Left ventricle myocardium inferior (tissue), 1 donor: ENCODE results near the gene DGLUCY. TPM values are rescaled to one million over a fixed set of nuclear protein-coding genes. Genes with fewer than 3 reads are reported as not detected.

ENCODE experiments used
- DNase-seq: peaks from one replicate; pipeline ENCODE4 v3.0.0-alpha.2; 2020
- H3K27ac ChIP-seq: fragments of 200-600 bp; replicated peaks from 2 replicates; pipeline ENCODE4 v1.8.0; 2021
- H3K27me3 ChIP-seq: fragments of 200-600 bp; 2 replicates; pipeline ENCODE4 v1.8.0; 2021; ENCODE audit warnings: low read depth
- H3K36me3 ChIP-seq: fragments of 200-600 bp; 2 replicates; pipeline ENCODE4 v1.8.0; 2021
- H3K4me1 ChIP-seq: fragments of 200-600 bp; 2 replicates; pipeline ENCODE4 v1.8.0; 2021
- H3K4me3 ChIP-seq: fragments of 200-600 bp; 2 replicates; pipeline ENCODE4 v1.8.0; 2021; ENCODE audit warnings: mild to moderate bottlenecking, moderate library complexity
- H3K9me3 ChIP-seq: fragments of 200-600 bp; replicated peaks from 2 replicates; pipeline ENCODE4 v1.8.0; 2021
- intact Hi-C: fragments of 100-400 bp; cut with micrococcal nuclease; formaldehyde crosslinking; loops from one replicate; pipeline ENCODE4 v1.11.0; 2022
- total RNA-seq: library from RNA; stranded (reverse); fragmentation: NEBNext Ultra II Directional; extraction: Animal tissue kit (Norgen Biotek cat#: 25700); gene quantifications from one replicate; pipeline ENCODE4 v1.2.1, GENCODE V29; 2021
- TF ChIP-seq, protein P1 (sequence below): fragments of 200-600 bp; IDR thresholded peaks from 2 replicates; pipeline ENCODE4 v1.8.0; 2021; ENCODE audit warnings: antibody characterized with exemption, mild to moderate bottlenecking, borderline replicate concordance
- donor health status: DM: no; HTN: yes; CAD: no; lungs with severe emphysema.

DGLUCY gene
- total RNA-seq, 1 donor from 2014 or later = 220 TPM

DNA sequence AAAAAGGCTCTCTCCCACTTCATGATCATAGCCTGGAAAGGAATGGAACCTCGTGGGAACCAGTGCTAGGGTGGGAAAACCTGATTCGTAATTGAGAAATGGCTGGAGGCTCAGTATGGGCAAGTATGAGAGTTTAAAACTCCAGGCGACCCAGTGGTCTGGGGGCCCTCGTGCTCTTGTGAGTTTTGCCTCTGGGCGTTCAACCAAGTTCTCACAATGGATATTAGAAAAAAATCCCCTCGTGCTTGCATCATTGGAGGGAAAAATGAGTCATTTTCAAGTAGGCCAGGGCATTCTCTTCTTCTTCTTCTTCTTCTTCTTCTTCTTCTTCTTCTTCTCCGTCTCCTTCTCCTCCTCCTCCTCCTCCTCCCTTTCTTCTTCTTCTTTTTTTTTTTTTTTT is 91.6 kb downstream of the DGLUCY start:
- no peaks in the 10 kb centered on the region for H3K27me3 ChIP-seq
- H3K4me1 ChIP-seq = peaks cover 17% of the 10 kb centered on the region
- H3K9me3 ChIP-seq = peaks cover 5% of the 10 kb centered on the region
- intact Hi-C loops = no loop called here
- H3K27ac ChIP-seq = no peak overlapping the region
- DNase-seq = no peak
- no peak overlapping the region for H3K4me3 ChIP-seq
- TF ChIP-seq, protein P1, sequence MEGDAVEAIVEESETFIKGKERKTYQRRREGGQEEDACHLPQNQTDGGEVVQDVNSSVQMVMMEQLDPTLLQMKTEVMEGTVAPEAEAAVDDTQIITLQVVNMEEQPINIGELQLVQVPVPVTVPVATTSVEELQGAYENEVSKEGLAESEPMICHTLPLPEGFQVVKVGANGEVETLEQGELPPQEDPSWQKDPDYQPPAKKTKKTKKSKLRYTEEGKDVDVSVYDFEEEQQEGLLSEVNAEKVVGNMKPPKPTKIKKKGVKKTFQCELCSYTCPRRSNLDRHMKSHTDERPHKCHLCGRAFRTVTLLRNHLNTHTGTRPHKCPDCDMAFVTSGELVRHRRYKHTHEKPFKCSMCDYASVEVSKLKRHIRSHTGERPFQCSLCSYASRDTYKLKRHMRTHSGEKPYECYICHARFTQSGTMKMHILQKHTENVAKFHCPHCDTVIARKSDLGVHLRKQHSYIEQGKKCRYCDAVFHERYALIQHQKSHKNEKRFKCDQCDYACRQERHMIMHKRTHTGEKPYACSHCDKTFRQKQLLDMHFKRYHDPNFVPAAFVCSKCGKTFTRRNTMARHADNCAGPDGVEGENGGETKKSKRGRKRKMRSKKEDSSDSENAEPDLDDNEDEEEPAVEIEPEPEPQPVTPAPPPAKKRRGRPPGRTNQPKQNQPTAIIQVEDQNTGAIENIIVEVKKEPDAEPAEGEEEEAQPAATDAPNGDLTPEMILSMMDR = no peak
- H3K36me3 ChIP-seq = peaks cover 98% of the 10 kb centered on the region

DNA sequence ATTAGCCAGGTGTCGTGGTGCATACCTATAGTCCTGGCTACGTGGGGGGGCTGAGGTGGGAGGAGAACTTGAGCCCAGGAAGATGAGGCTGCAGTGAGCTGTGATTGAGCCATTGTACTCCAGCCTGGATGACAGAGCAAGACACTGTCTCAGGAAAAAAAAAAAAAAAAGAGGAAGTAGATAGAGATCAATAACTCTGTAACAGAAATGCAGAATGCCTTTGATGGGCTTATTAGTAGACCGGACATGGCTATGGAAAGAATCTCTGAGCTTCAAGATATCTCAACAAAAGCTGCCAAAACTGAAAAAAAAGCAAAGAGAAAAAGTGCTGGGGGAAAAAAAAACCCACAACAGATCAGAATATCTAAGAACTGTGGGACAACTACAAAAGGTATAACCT is 93.1 kb downstream of the DGLUCY start:
- H3K27ac ChIP-seq = no peak overlapping the region
- DNase-seq = no peak
- H3K36me3 ChIP-seq = peaks cover 98% of the 10 kb centered on the region
- TF ChIP-seq, protein P1 = no peak
- peaks cover 10% of the 10 kb centered on the region for H3K9me3 ChIP-seq
- H3K4me3 ChIP-seq = no peak overlapping the region
- no peaks in the 10 kb centered on the region for H3K27me3 ChIP-seq
- intact Hi-C loops = no loop called here
- H3K4me1 ChIP-seq = peaks cover 8% of the 10 kb centered on the region

DNA sequence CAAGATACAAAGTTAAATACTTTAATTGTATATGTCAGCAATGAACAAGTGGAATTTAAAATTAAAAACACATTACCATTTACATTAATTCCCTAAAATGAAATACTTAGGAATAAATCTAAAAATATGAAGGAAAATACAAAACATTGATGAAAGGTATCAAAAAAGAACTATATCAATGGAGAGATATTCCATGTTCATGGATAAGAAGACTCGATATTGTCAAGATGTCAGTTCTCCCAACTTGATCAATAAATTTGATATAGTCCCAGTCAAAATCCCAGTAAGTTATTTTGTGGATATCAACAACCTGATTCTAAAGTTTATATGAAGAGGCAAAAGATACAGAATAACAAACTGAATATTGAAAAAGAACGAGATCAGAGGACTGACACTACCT is 97.1 kb downstream of the DGLUCY start:
- no peak overlapping the region for H3K27ac ChIP-seq
- no peaks in the 10 kb centered on the region for H3K27me3 ChIP-seq
- DNase-seq = no peak
- peaks cover 10% of the 10 kb centered on the region for H3K9me3 ChIP-seq
- H3K4me3 ChIP-seq = no peak overlapping the region
- H3K36me3 ChIP-seq = peaks cover 97% of the 10 kb centered on the region
- intact Hi-C loops = no loop called here
- no peaks in the 10 kb centered on the region for H3K4me1 ChIP-seq
- TF ChIP-seq, protein P1 = no peak

DNA sequence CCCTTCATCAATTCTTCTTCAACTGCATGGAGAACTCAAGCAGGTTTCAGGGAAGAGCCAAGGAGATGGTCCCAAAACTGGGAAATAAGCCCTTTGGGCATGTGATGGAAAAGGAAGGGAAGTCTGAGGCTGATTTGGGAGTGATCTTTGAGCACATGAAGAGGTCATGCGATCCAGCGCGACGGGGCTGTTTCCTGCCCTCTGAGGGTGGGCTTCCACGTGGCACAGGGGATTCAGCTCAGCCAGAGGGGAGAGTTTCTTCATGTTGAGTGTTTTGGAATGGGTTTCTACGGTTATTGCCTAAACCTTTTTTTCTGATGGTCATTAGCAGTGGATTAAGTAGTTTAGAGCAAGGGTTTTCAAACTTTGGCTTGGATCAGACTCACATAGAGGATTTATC is 100.4 kb downstream of the DGLUCY start:
- H3K27ac ChIP-seq = no peak overlapping the region
- intact Hi-C loops = no loop called here
- H3K9me3 ChIP-seq = peaks cover 10% of the 10 kb centered on the region
- DNase-seq = no peak
- TF ChIP-seq, protein P1 = no peak
- H3K4me3 ChIP-seq = no peak overlapping the region
- H3K36me3 ChIP-seq = peaks cover 96% of the 10 kb centered on the region
- peaks cover 9% of the 10 kb centered on the region for H3K4me1 ChIP-seq
- H3K27me3 ChIP-seq = no peaks in the 10 kb centered on the region

DNA sequence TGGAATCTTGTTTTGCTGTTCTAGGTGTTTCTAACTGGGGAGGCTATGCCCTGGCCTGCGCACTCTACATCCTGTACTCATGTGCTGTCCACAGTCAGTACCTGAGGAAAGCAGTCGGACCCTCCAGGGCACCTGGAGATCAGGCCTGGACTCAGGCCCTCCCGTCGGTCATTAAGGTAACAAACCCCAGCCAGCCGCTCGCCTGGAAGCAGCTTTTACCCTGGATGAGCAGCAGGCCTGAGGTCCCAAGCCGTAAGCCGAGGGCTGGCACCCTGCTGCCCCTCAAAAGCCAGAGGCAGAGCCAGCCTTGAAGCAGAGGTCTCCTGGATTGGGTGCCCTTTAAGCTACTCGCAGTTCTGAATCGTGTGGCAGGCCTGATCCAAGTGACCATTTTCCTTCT is 101.5 kb downstream of the DGLUCY start:
- Histone ChIP-seq H3K4me1 (peaks cover 19% of the 10 kb centered on the region), H3K27ac (no peak overlapping the region), H3K27me3 (no peaks in the 10 kb centered on the region), H3K4me3 (no peak overlapping the region), H3K9me3 (peaks cover 6% of the 10 kb centered on the region), H3K36me3 (peaks cover 86% of the 10 kb centered on the region)
- intact Hi-C loops = no loop called here
- TF ChIP-seq, protein P1 = no peak
- no peak for DNase-seq
